Endothelial cell of umbilical vein (primary cell): ENCODE data around the gene GLUL. TPM values are rescaled to one million over a fixed set of nuclear protein-coding genes. Genes with fewer than 3 reads are reported as not detected.
"Not testable (repeated sequence)": the region's sequence is repeated elsewhere in the genome, so short reads cannot be mapped to it uniquely, and the experiment has no call there.

Experiments used
- BruUV-seq: library from RNA; stranded (reverse); fragments of 400-500 nt; replicated peaks from 2 replicates; lab custom pipeline; 2021; lab: Mats Ljungman, UMichigan
- CTCF ChIA-PET: fragments of 300-600, 350-600 bp; sonication (Branson Sonifier 250); formaldehyde crosslinking; loops from one replicate; lab custom pipeline; 2021; ENCODE audit warnings: antibody characterized with exemption, inconsistent platforms; lab: Charles Lee
- POLR2A ChIA-PET: fragments of 300-600, 350-600 bp; sonication (Branson Sonifier 250); formaldehyde crosslinking; loops from one replicate; lab custom pipeline; 2021; ENCODE audit warnings: antibody characterized with exemption, inconsistent platforms; lab: Charles Lee
- DNase-seq: peaks from one replicate; pipeline ENCODE4 v3.0.0-alpha.2; 2011; ENCODE audit warnings: low read depth, low spot score
- FAIRE-seq: peaks from 2 replicates; lab custom pipeline; 2011; peaks lifted over from hg19 to GRCh38; lab: Jason Lieb, UNC
- H2AFZ ChIP-seq: 2 replicates; pipeline ENCODE4 v1.6.0; 2012; ENCODE audit warnings: low read depth, low read length, control low read depth, inconsistent platforms
- H3K27ac ChIP-seq: 2 replicates; pipeline ENCODE4 v1.5.1; 2011; ENCODE audit warnings: low read depth, mild to moderate bottlenecking, control low read depth, low read length, moderate library complexity; ENCODE audit not compliant: insufficient read depth
- H3K27me3 ChIP-seq, 2 experiments: 2 replicates each; pipeline versions ENCODE4 v1.6.0 to v1.6.1; 2011; ENCODE audit warnings: low read length in 2 of 2, mixed read lengths in 1 of 2; ENCODE audit not compliant: control insufficient read depth in 2 of 2, insufficient read depth in 2 of 2
- H3K36me3 ChIP-seq, 2 experiments: 2 replicates in 1 of 2; 3 replicates in 1 of 2; pipeline ENCODE4 v1.5.1; 2011; ENCODE audit warnings: low read length in 2 of 2, mild to moderate bottlenecking in 1 of 2, moderate library complexity in 1 of 2; ENCODE audit not compliant: control insufficient read depth in 2 of 2, insufficient read depth in 2 of 2; ENCODE audit errors: extremely low read depth in 1 of 2
- H3K4me1 ChIP-seq: 3 replicates; pipeline ENCODE4 v1.5.1; 2011; ENCODE audit warnings: mild to moderate bottlenecking, low read length; ENCODE audit not compliant: control insufficient read depth, insufficient read depth; ENCODE audit errors: extremely low read depth
- H3K4me2 ChIP-seq: 2 replicates; pipeline ENCODE4 v1.6.1; 2011; ENCODE audit warnings: low read length, control low read depth, mixed read lengths; ENCODE audit not compliant: insufficient read depth
- H3K4me3 ChIP-seq, 3 experiments: fragments of 200-600 bp in 1 of 3; sonication (generic), shearing (Covaris generic) in 1 of 3; replicated peaks in 1 of 3; 2 replicates each; pipeline ENCODE4 v1.5.1; 2011 to 2016; ENCODE audit warnings: control low read depth in 3 of 3, low read length in 3 of 3, mild to moderate bottlenecking in 2 of 3, inconsistent platforms in 1 of 3, low read depth in 1 of 3, moderate library complexity in 1 of 3; ENCODE audit not compliant: insufficient read depth in 1 of 3
- H3K79me2 ChIP-seq: 2 replicates; pipeline ENCODE4 v1.6.0; 2012; ENCODE audit warnings: low read length, inconsistent platforms; ENCODE audit not compliant: control insufficient read depth, insufficient read depth
- H3K9ac ChIP-seq: replicated peaks from 2 replicates; pipeline ENCODE3; 2011; ENCODE audit warnings: low read length, control low read depth; ENCODE audit not compliant: insufficient read depth; ENCODE audit errors: extremely low read depth
- H3K9me1 ChIP-seq: replicated peaks from 3 replicates; pipeline ENCODE4 v1.6.0; 2011; ENCODE audit warnings: mild to moderate bottlenecking, low read length; ENCODE audit not compliant: control insufficient read depth, insufficient read depth; ENCODE audit errors: extremely low read depth
- H3K9me3 ChIP-seq: replicated peaks from 2 replicates; pipeline ENCODE4 v1.5.1; 2012; ENCODE audit warnings: low read length, inconsistent platforms; ENCODE audit not compliant: control insufficient read depth, insufficient read depth
- H4K20me1 ChIP-seq: replicated peaks from 2 replicates; pipeline ENCODE3; 2011; ENCODE audit warnings: mild to moderate bottlenecking, low read length; ENCODE audit not compliant: control insufficient read depth, insufficient read depth; ENCODE audit errors: extremely low read depth
- EZH2 ChIP-seq: IDR thresholded peaks from 2 replicates; pipeline ENCODE4 v1.6.1; 2012; ENCODE audit warnings: borderline replicate concordance, low read depth, mild to moderate bottlenecking, moderate library complexity, low read length, inconsistent platforms; ENCODE audit not compliant: severe bottlenecking
- dilution Hi-C: fragments of 300-500 bp; cut with MboI; formaldehyde crosslinking; loops from one replicate; pipeline ENCODE4 v1.15.0; 2019; ENCODE audit warnings: low sequenced_read_pairs; ENCODE audit not compliant: extremely low pct_ligation_motif_present
- intact Hi-C: fragments of 100-400 bp; cut with micrococcal nuclease; formaldehyde crosslinking; loops from one replicate; pipeline ENCODE4 v1.10.0; 2022
- polyA plus RNA-seq, 4 experiments: library from polyadenylated mRNA; depleted of rRNA in 3 of 4; stranded (reverse) in 3 of 4; unstranded in 1 of 4; fragments of >200 nt; gene quantifications; 2 replicates each; pipeline versions ENCODE4 v1.2.1 to v1.2.3, GENCODE V29; 2011 to 2012; ENCODE audit warnings: missing spikeins in 1 of 4
- total RNA-seq: library from RNA; stranded (reverse); gene quantifications from 2 replicates; pipeline ENCODE4 v1.2.3, GENCODE V29; 2021

GLUL gene
- total and polyA plus RNA-seq, 2 donors (not counting 3 experiments of a cell fraction or from before 2014, with no cell fraction given) = 172 to 187 TPM

- H3K27me3 ChIP-seq, H3K4me2 ChIP-seq, H4K20me1 ChIP-seq, H2AFZ ChIP-seq, CTCF ChIA-PET, intact Hi-C loops, H3K9ac ChIP-seq, H3K36me3 ChIP-seq, dilution Hi-C loops, H3K9me1 ChIP-seq, H3K4me3 ChIP-seq, DNase-seq, H3K4me1 ChIP-seq, FAIRE-seq, H3K79me2 ChIP-seq, H3K9me3 ChIP-seq, POLR2A ChIA-PET, H3K27ac ChIP-seq, BruUV-seq: not testable (repeated sequence)
Measured at GRCh38 chr1:182333071-182333571, 58.5 kb downstream of the GLUL start.

GRCh38 chr1:182332261-182333060 lies 59.1 kb downstream of the GLUL start:
- BruUV-seq = no TSS peak
- no peak overlapping the region for H3K4me2 ChIP-seq
- CTCF ChIA-PET = no interaction called here

More at GRCh38 chr1:182332261-182333060, 59.1 kb downstream of the GLUL start:
- Histone ChIP-seq H3K9me1 (no peaks in the 10 kb centered on the region), H4K20me1 (no peaks in the 10 kb centered on the region), H3K9me3 (no peaks in the 10 kb centered on the region), H3K27ac (no peak overlapping the region), H3K27me3 (no peaks in the 10 kb centered on the region), H3K9ac (no peak overlapping the region), H3K36me3 (no peaks in the 10 kb centered on the region), H3K4me1 (no peaks in the 10 kb centered on the region), H3K4me3 (no peak overlapping the region), H3K79me2 (no peaks in the 10 kb centered on the region), H2AFZ (no peak overlapping the region)
- no peak for TF ChIP-seq EZH2
- dilution Hi-C loops = no loop called here
- DNase-seq (no peak), FAIRE-seq (no peak)
- intact Hi-C loops = no loop called here
- POLR2A ChIA-PET = no interaction called here

Other genes with a start within 250 kb of the GLUL start
- gene TEDDM1, start 8.9 kb upstream of the GLUL start, total RNA-seq = not detected in 2 replicates
- gene TEDDM1, start 8.9 kb upstream of the GLUL start, polyA plus RNA-seq = not detected in 2 replicates
- gene RGSL1, start 58.4 kb upstream of the GLUL start, total RNA-seq = not detected in 2 replicates
- not detected in 2 replicates for gene RGSL1, start 58.4 kb upstream of the GLUL start, polyA plus RNA-seq
- 1.3 and 1.9 TPM in 2 replicates for gene RNASEL, start 197.5 kb upstream of the GLUL start, total RNA-seq
- gene RNASEL, start 197.5 kb upstream of the GLUL start, polyA plus RNA-seq = 0.38 and 0.59 TPM in 2 replicates
- gene RGS16, start 212.6 kb upstream of the GLUL start, total RNA-seq = not detected in 2 replicates
- not detected in 2 replicates for gene RGS16, start 212.6 kb upstream of the GLUL start, polyA plus RNA-seq